ENCODE results near the gene RGS17.

DNA sequence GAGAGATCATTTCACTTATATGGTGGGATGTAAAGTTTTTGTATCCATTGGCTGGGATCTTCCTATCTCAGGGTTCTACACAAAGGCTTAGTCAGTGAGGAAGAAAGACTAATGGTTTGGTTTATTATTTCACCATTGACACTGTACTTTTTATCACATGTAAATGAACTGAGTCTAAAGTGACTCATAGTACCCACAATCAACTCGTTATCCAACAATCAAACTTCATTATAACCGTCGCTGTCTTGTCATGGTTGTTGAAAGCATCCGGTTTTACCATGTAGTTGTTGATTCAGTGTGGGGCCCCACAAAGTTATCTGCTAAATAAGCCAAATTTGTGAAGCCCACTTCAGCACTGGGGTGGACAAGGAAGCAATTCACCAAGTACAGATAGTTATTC is 72.8 kb downstream of the RGS17 start:
- TF ChIP-seq, protein P1, sequence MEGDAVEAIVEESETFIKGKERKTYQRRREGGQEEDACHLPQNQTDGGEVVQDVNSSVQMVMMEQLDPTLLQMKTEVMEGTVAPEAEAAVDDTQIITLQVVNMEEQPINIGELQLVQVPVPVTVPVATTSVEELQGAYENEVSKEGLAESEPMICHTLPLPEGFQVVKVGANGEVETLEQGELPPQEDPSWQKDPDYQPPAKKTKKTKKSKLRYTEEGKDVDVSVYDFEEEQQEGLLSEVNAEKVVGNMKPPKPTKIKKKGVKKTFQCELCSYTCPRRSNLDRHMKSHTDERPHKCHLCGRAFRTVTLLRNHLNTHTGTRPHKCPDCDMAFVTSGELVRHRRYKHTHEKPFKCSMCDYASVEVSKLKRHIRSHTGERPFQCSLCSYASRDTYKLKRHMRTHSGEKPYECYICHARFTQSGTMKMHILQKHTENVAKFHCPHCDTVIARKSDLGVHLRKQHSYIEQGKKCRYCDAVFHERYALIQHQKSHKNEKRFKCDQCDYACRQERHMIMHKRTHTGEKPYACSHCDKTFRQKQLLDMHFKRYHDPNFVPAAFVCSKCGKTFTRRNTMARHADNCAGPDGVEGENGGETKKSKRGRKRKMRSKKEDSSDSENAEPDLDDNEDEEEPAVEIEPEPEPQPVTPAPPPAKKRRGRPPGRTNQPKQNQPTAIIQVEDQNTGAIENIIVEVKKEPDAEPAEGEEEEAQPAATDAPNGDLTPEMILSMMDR (IDR thresholded peaks at IDR 0.05), result no peak
- no peak for TF ChIP-seq ZFX (IDR thresholded peaks at IDR 0.05; ENCODE audit: borderline replicate concordance)
